MM.1S (cell line): ENCODE measurements around the gene MICU1.

Experiments
- EZH2 ChIP-seq: fragments of 300-600 bp; sonication (generic); optimal IDR thresholded peaks from 2 replicates; pipeline ENCODE3; 2017; ENCODE audit warnings: low read depth, mild to moderate bottlenecking, antibody characterized with exemption, low read length, mixed read lengths
- EZH2phosphoT487 ChIP-seq: fragments of 300-600 bp; sonication (generic); IDR thresholded peaks from 2 replicates; pipeline ENCODE4 v1.6.1; 2018; ENCODE audit warnings: antibody characterized with exemption, low read length
- TF ChIP-seq, protein P1 (sequence below): fragments of 300-600 bp; sonication (generic); IDR thresholded peaks from 2 replicates; pipeline ENCODE4 v1.5.1; 2016; ENCODE audit warnings: antibody characterized with exemption, low read length, mixed read lengths

DNA sequence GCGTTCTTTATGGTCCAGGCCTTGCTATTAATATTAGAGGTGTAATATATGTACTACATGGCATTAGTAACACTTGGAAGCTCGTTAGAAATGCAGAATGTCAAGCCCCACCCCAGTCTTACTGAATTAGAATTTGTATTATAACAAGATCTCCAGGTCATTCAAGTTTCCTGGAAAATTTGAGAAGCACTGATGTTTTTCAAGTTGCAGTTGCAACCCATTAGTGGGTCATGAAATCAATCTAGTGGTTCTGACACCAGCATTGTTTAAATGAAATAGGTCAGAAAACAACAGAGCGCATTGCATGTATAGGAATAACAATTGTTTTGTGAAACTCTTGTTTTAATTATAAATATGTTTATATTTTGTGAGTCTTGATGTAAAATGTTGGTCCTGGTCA lies 28.8 kb upstream of the MICU1 start:
- TF ChIP-seq, protein P1, sequence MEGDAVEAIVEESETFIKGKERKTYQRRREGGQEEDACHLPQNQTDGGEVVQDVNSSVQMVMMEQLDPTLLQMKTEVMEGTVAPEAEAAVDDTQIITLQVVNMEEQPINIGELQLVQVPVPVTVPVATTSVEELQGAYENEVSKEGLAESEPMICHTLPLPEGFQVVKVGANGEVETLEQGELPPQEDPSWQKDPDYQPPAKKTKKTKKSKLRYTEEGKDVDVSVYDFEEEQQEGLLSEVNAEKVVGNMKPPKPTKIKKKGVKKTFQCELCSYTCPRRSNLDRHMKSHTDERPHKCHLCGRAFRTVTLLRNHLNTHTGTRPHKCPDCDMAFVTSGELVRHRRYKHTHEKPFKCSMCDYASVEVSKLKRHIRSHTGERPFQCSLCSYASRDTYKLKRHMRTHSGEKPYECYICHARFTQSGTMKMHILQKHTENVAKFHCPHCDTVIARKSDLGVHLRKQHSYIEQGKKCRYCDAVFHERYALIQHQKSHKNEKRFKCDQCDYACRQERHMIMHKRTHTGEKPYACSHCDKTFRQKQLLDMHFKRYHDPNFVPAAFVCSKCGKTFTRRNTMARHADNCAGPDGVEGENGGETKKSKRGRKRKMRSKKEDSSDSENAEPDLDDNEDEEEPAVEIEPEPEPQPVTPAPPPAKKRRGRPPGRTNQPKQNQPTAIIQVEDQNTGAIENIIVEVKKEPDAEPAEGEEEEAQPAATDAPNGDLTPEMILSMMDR = no peak
- no peak for TF ChIP-seq EZH2
- TF ChIP-seq EZH2phosphoT487 = no peak
